Loucy (cell line): ENCODE data around the gene CRADD.

ENCODE experiments used
- EZH2phosphoT487 ChIP-seq: fragments of 200-600 bp; IDR thresholded peaks from 2 replicates; pipeline ENCODE4 v1.6.1; 2018; ENCODE audit warnings: antibody characterized with exemption, mild to moderate bottlenecking, moderate library complexity, borderline replicate concordance
- TF ChIP-seq, protein P1 (sequence below): fragments of 200-600 bp; sonication (generic); conservative IDR thresholded peaks from 2 replicates; pipeline ENCODE4 v1.5.1; 2014; ENCODE audit warnings: mild to moderate bottlenecking, antibody characterized with exemption, low read length

DNA sequence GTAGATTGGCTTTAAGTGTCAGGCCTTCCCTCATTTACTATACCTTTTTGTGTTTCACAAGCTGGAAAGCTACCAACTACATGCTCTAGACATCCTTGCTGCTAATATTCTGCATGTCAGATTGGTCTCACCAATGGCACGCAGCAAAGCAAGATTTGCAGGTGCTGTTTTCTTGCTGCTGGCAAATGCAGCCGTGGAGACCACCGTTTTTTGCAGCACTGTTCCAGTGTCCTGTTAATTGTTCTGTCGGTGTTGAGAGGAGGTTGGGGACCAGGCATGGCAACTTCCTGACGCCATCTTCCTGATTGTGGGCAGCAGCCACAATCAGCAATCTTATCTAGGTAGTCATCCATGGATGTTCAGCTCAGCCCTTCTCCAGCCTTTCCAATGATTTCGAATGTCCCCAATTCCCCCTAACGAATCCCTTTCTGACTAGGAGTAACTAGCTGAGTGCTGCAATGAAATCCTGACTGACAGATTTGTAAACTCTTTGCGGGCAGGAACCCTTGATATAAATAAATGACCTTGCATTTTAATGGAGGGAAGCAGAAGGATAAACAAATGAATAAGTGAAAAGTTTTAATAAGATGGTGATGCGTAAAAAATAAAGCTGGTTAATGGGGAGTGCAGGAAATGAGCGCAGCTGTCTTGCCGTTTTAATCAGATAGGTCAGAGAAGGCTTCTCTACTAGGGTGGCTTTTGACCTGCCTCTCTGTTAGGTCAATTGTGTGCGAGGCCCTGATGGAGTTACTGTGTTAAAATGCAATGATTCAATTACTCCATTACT is 574 bp upstream of the CRADD start:
- TF ChIP-seq, protein P1, sequence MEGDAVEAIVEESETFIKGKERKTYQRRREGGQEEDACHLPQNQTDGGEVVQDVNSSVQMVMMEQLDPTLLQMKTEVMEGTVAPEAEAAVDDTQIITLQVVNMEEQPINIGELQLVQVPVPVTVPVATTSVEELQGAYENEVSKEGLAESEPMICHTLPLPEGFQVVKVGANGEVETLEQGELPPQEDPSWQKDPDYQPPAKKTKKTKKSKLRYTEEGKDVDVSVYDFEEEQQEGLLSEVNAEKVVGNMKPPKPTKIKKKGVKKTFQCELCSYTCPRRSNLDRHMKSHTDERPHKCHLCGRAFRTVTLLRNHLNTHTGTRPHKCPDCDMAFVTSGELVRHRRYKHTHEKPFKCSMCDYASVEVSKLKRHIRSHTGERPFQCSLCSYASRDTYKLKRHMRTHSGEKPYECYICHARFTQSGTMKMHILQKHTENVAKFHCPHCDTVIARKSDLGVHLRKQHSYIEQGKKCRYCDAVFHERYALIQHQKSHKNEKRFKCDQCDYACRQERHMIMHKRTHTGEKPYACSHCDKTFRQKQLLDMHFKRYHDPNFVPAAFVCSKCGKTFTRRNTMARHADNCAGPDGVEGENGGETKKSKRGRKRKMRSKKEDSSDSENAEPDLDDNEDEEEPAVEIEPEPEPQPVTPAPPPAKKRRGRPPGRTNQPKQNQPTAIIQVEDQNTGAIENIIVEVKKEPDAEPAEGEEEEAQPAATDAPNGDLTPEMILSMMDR: no peak
- TF ChIP-seq EZH2phosphoT487: no peak
